ENCODE measurements around the gene POLR3A. TPM values are rescaled to one million over a fixed set of nuclear protein-coding genes. Genes with fewer than 3 reads are reported as not detected.

Gene POLR3A
- polyA plus RNA-seq, 1 of the 3 experiments (the other 2 are of a cell fraction) = 10.8 TPM

GRCh38 chr10:77919713-77920108 is 109.6 kb downstream of the POLR3A start:
- no peak for TF ChIP-seq MXI1 (IDR thresholded peaks at IDR 0.05; ENCODE audit: low read depth, low read length)
- peak; percentile 25; the same call in 1 of the 2 replicates for TF ChIP-seq PBX3 (IDR thresholded peaks at IDR 0.05)
- TF ChIP-seq TCF12 (IDR thresholded peaks at IDR 0.05) = peak; percentile 41; the same call in 1 of the 2 replicates
- no peak for TF ChIP-seq FOSL2 (IDR thresholded peaks at IDR 0.05; ENCODE audit: borderline replicate concordance, low read depth)
- Histone ChIP-seq H3K27me3 (ENCODE audit: insufficient read depth) (no peaks in the 10 kb centered on the region), H3K9me3 (no peaks in the 10 kb centered on the region), H3K79me2 (ENCODE audit: insufficient read depth) (peaks cover 98% of the 10 kb centered on the region), H3K4me1 (ENCODE audit: control insufficient read depth in 1 of 2, insufficient read depth in 2 of 2, low read depth in 1 of 2, low read length in 1 of 2) (peaks cover 20 to 30% of the 10 kb centered on the region in 2 experiments; a peak in 3 of 4 replicates), H3K9me2 (no peaks in the 10 kb centered on the region), H3K27ac (ENCODE audit: low read depth in 2 of 2, low read length in 1 of 2) (peak overlapping the region in 1 of 2 experiments; percentile 43; a peak in 2 of 4 replicates), H3K9ac (no peak overlapping the region), H3K4me2 (peak overlapping the region; percentile 34), H3F3A (replicated peaks; ENCODE audit: insufficient read depth) (peaks cover 4% of the 10 kb centered on the region), H2AFZ (ENCODE audit: low read depth) (no peak overlapping the region), H4K20me1 (ENCODE audit: insufficient read depth) (peaks cover 96% of the 10 kb centered on the region), H3K4me3 (ENCODE audit: low read depth in 2 of 2, low read length in 1 of 2) (no peak overlapping the region), H3K36me3 (replicated peaks in 1 of 2; ENCODE audit: control insufficient read depth in 1 of 2, insufficient read depth in 2 of 2, low read length in 1 of 2) (no peaks in the 10 kb centered on the region)
- POLR2A ChIA-PET = interaction anchor here (1.1 kb wide), 1 partner anchor 8 kb away, joined by 4 read pairs; no protein-coding TSS in a partner anchor
- CTCF ChIA-PET = interaction anchor here (1.1 to 1.8 kb wide), 2 partner anchors 24 to 29 kb away, joined by 3 to 4 read pairs; no protein-coding TSS in a partner anchor
- 66% methylated on average over 2 of the region's 4 CpGs for WGBS (ENCODE audit: low lambda C conversion rate)
- no peak for DNase-seq

Small RNAs within 50 kb of the gene (small RNA-seq; reads per million reads assigned to genes)
- 0 reads per million in 7 experiments for gene RF00017

Other genes starting within 250 kb of the POLR3A start
- 15.3 and 31.3 TPM in 2 replicates for gene DLG5, start 102.8 kb downstream of the POLR3A start, polyA plus RNA-seq (2012; rRNA removed)
- 3,806 and 4,595 TPM in 2 replicates for gene RPS24, start 4.3 kb upstream of the POLR3A start, polyA plus RNA-seq (2012; rRNA removed)

Measured in SK-N-SH (cell line).